Activated CD4-positive, alpha-beta T cell treated with anti-CD3 and anti-CD28 coated beads, Interleukin-2, amount 10 ng/mL, durations not matched to agents 24 days and 14 days (primary cell): ENCODE results near the gene RAI1. TPM values are rescaled to one million over a fixed set of nuclear protein-coding genes. Genes with fewer than 3 reads are reported as not detected.
A peak's percentile ranks its signal among the peaks of the same experiment; 100 is the strongest.

Experiments
- DNase-seq: peaks from one replicate; pipeline ENCODE4 v3.0.0; 2022
- H3K27ac Mint-ChIP-seq: one replicate; pipeline ENCODE4 v1.8.0; 2022; ENCODE audit warnings: mild to moderate bottlenecking, mixed read lengths
- H3K27me3 Mint-ChIP-seq: one replicate; pipeline ENCODE4 v1.8.0; 2022; ENCODE audit warnings: mixed read lengths
- H3K36me3 Mint-ChIP-seq: one replicate; pipeline ENCODE4 v1.8.0; 2022; ENCODE audit warnings: low read depth, mild to moderate bottlenecking, mixed read lengths
- H3K4me1 Mint-ChIP-seq: one replicate; pipeline ENCODE4 v1.8.0; 2021; ENCODE audit warnings: mixed read lengths
- H3K4me3 Mint-ChIP-seq: one replicate; pipeline ENCODE4 v1.8.0; 2022; ENCODE audit warnings: mild to moderate bottlenecking, moderate library complexity, mixed read lengths
- H3K9me3 Mint-ChIP-seq: one replicate; pipeline ENCODE4 v1.8.0; 2021; ENCODE audit warnings: mixed read lengths
- intact Hi-C: fragments of 100-400 bp; cut with micrococcal nuclease; formaldehyde crosslinking; loops from one replicate; pipeline ENCODE4 v1.15.1; 2023
- total RNA-seq: library from RNA; stranded (reverse); gene quantifications from 2 replicates; pipeline ENCODE4 v1.2.3, GENCODE V29; 2022

RAI1 gene
- total RNA-seq, 1 donor from 2014 or later, result 34.5 TPM

- Mint-ChIP-seq H3K4me3 (peak overlapping the region; percentile 41), H3K27me3 (peaks cover 16% of the 10 kb centered on the region), H3K9me3 (no peaks in the 10 kb centered on the region), H3K4me1 (peaks cover 10% of the 10 kb centered on the region), H3K36me3 (no peaks in the 10 kb centered on the region), H3K27ac (no peak overlapping the region)
- intact Hi-C loops, result no loop called here
- peak; percentile 69 for DNase-seq
Observed at GRCh38 chr17:17784657-17785267, 103.5 kb downstream of the RAI1 start.

GRCh38 chr17:17785407-17785806 lies 104.1 kb downstream of the RAI1 start:
- no peak overlapping the region for H3K4me3 Mint-ChIP-seq
- no peak overlapping the region for H3K27ac Mint-ChIP-seq
- intact Hi-C loops, result no loop called here
- no peaks in the 10 kb centered on the region for H3K36me3 Mint-ChIP-seq
- H3K9me3 Mint-ChIP-seq, result no peaks in the 10 kb centered on the region
- peaks cover 16% of the 10 kb centered on the region for H3K27me3 Mint-ChIP-seq
- DNase-seq, result no peak
- H3K4me1 Mint-ChIP-seq, result peaks cover 10% of the 10 kb centered on the region

GRCh38 chr17:17786998-17787397 lies 105.7 kb downstream of the RAI1 start:
- no peak overlapping the region for H3K27ac Mint-ChIP-seq
- no peak for DNase-seq
- H3K36me3 Mint-ChIP-seq, result no peaks in the 10 kb centered on the region
- H3K4me1 Mint-ChIP-seq, result peaks cover 10% of the 10 kb centered on the region
- no peaks in the 10 kb centered on the region for H3K9me3 Mint-ChIP-seq
- intact Hi-C loops, result no loop called here
- no peak overlapping the region for H3K4me3 Mint-ChIP-seq
- H3K27me3 Mint-ChIP-seq, result peaks cover 6% of the 10 kb centered on the region

GRCh38 chr17:17787568-17787967 lies 106.3 kb downstream of the RAI1 start:
- no peaks in the 10 kb centered on the region for H3K9me3 Mint-ChIP-seq
- intact Hi-C loops, result no loop called here
- H3K27ac Mint-ChIP-seq, result no peak overlapping the region
- no peak for DNase-seq
- peaks cover 15% of the 10 kb centered on the region for H3K4me1 Mint-ChIP-seq
- H3K36me3 Mint-ChIP-seq, result no peaks in the 10 kb centered on the region
- H3K4me3 Mint-ChIP-seq, result no peak overlapping the region
- H3K27me3 Mint-ChIP-seq, result peaks cover 6% of the 10 kb centered on the region

- intact Hi-C loops, result no loop called here
- no peak overlapping the region for H3K4me3 Mint-ChIP-seq
- peaks cover 22% of the 10 kb centered on the region for H3K4me1 Mint-ChIP-seq
- DNase-seq, result no peak
- no peaks in the 10 kb centered on the region for H3K9me3 Mint-ChIP-seq
- H3K27me3 Mint-ChIP-seq, result peaks cover 4% of the 10 kb centered on the region
- peaks cover 6% of the 10 kb centered on the region for H3K36me3 Mint-ChIP-seq
- H3K27ac Mint-ChIP-seq, result no peak overlapping the region
Observed at GRCh38 chr17:17788967-17789366, 107.7 kb downstream of the RAI1 start.

- peaks cover 4% of the 10 kb centered on the region for H3K27me3 Mint-ChIP-seq
- peaks cover 8% of the 10 kb centered on the region for H3K36me3 Mint-ChIP-seq
- H3K4me1 Mint-ChIP-seq, result peaks cover 22% of the 10 kb centered on the region
- no peak overlapping the region for H3K4me3 Mint-ChIP-seq
- intact Hi-C loops, result no loop called here
- DNase-seq, result no peak
- H3K27ac Mint-ChIP-seq, result no peak overlapping the region
- no peaks in the 10 kb centered on the region for H3K9me3 Mint-ChIP-seq
Observed at GRCh38 chr17:17789410-17789809, 108.2 kb downstream of the RAI1 start.

- H3K9me3 Mint-ChIP-seq, result no peaks in the 10 kb centered on the region
- intact Hi-C loops, result loop anchor here (10.0 kb wide), 1 partner anchor 105 kb away; the partner anchor contains the start of gene RAI1
- no peak overlapping the region for H3K4me3 Mint-ChIP-seq
- H3K4me1 Mint-ChIP-seq, result peaks cover 18% of the 10 kb centered on the region
- H3K27ac Mint-ChIP-seq, result no peak overlapping the region
- H3K27me3 Mint-ChIP-seq, result peaks cover 2% of the 10 kb centered on the region
- H3K36me3 Mint-ChIP-seq, result peaks cover 8% of the 10 kb centered on the region
- no peak for DNase-seq
Observed at GRCh38 chr17:17789828-17790636, 108.8 kb downstream of the RAI1 start.

- no peak for DNase-seq
- no peaks in the 10 kb centered on the region for H3K27me3 Mint-ChIP-seq
- intact Hi-C loops, result loop anchor here (10.0 kb wide), 1 partner anchor 106 kb away; the partner anchor contains the start of gene RAI1
Observed at GRCh38 chr17:17790637-17791464, 109.6 kb downstream of the RAI1 start.

GRCh38 chr17:17792037-17792550 lies 110.8 kb downstream of the RAI1 start:
- Mint-ChIP-seq H3K36me3 (peaks cover 8% of the 10 kb centered on the region), H3K27me3 (no peaks in the 10 kb centered on the region), H3K9me3 (no peaks in the 10 kb centered on the region), H3K27ac (peak overlapping the region; percentile 65), H3K4me3 (peak overlapping the region; percentile 55), H3K4me1 (peaks cover 17% of the 10 kb centered on the region)
- intact Hi-C loops, result loop anchor here (2.0 to 10.0 kb wide), 3 partner anchors 33 to 107 kb away; partner anchors contain the start of gene RAI1
- DNase-seq, result peak; percentile 69

More at GRCh38 chr17:17790637-17791464, 109.6 kb downstream of the RAI1 start:
- Mint-ChIP-seq H3K36me3 (peaks cover 8% of the 10 kb centered on the region), H3K4me1 (peaks cover 17% of the 10 kb centered on the region), H3K9me3 (no peaks in the 10 kb centered on the region), H3K4me3 (no peak overlapping the region), H3K27ac (no peak overlapping the region)

- DNase-seq, result peak; percentile 92
- Mint-ChIP-seq H3K27me3 (no peaks in the 10 kb centered on the region), H3K36me3 (peaks cover 9% of the 10 kb centered on the region), H3K27ac (peak overlapping the region; percentile 74), H3K9me3 (no peaks in the 10 kb centered on the region), H3K4me3 (peak overlapping the region; percentile 58), H3K4me1 (peaks cover 17% of the 10 kb centered on the region)
- intact Hi-C loops, result loop anchor here (2.0 to 10.0 kb wide), 3 partner anchors 32 to 108 kb away; partner anchors contain the start of gene RAI1
Observed at GRCh38 chr17:17792551-17793377, 111.5 kb downstream of the RAI1 start.

GRCh38 chr17:17793378-17794214 lies 112.3 kb downstream of the RAI1 start:
- H3K27ac Mint-ChIP-seq, result peak overlapping the region; percentile 57
- no peak for DNase-seq
- peaks cover 17% of the 10 kb centered on the region for H3K4me1 Mint-ChIP-seq
- intact Hi-C loops, result loop anchor here (2.0 to 10.0 kb wide), 3 partner anchors 31 to 109 kb away; partner anchors contain the start of gene RAI1
- H3K36me3 Mint-ChIP-seq, result peaks cover 10% of the 10 kb centered on the region
- peak overlapping the region; percentile 75 for H3K4me3 Mint-ChIP-seq
- no peaks in the 10 kb centered on the region for H3K27me3 Mint-ChIP-seq
- no peaks in the 10 kb centered on the region for H3K9me3 Mint-ChIP-seq

GRCh38 chr17:17794382-17794781 lies 113.1 kb downstream of the RAI1 start:
- Mint-ChIP-seq H3K27ac (no peak overlapping the region), H3K36me3 (peaks cover 10% of the 10 kb centered on the region), H3K4me3 (no peak overlapping the region), H3K27me3 (no peaks in the 10 kb centered on the region), H3K9me3 (no peaks in the 10 kb centered on the region), H3K4me1 (peaks cover 17% of the 10 kb centered on the region)
- intact Hi-C loops, result loop anchor here (10.0 kb wide), 1 partner anchor 110 kb away; the partner anchor contains the start of gene RAI1
- no peak for DNase-seq
